HUES64 (cell line): ENCODE results near the gene OR5H14.
"Not testable (repeated sequence)": the region's sequence is repeated elsewhere in the genome, so short reads cannot be mapped to it uniquely, and the experiment has no call there.

Experiments
- H3K27ac ChIP-seq: 2 replicates; pipeline ENCODE4 v1.7.0; 2013; ENCODE audit warnings: low read depth, low read length, inconsistent platforms
- H3K27me3 ChIP-seq: 2 replicates; pipeline ENCODE4 v1.6.1; 2013; ENCODE audit warnings: mild to moderate bottlenecking, low read length; ENCODE audit not compliant: insufficient read depth
- H3K36me3 ChIP-seq: 2 replicates; pipeline ENCODE4 v1.6.1; 2013; ENCODE audit warnings: mild to moderate bottlenecking, low read length; ENCODE audit not compliant: insufficient read depth
- H3K4me1 ChIP-seq: 2 replicates; pipeline ENCODE4 v1.6.1; 2013; ENCODE audit warnings: mild to moderate bottlenecking, low read length, moderate library complexity; ENCODE audit not compliant: insufficient read depth
- H3K4me3 ChIP-seq: 2 replicates; pipeline ENCODE4 v1.5.1; 2013; ENCODE audit warnings: mild to moderate bottlenecking, low read length, moderate library complexity
- H3K9ac ChIP-seq: 2 replicates; pipeline ENCODE4 v1.6.1; 2013; ENCODE audit warnings: mild to moderate bottlenecking, low read depth, low read length
- H3K9me3 ChIP-seq: 2 replicates; pipeline ENCODE4 v1.6.1; 2013; ENCODE audit warnings: low read depth, low read length; ENCODE audit not compliant: insufficient read depth
- WGBS: fragments of 150-250, 120-280 bp; methylation state at CpG from one replicate; pipeline ENCODE4 v1.1.7; 2013; ENCODE audit warnings: missing lambda C conversion rate; 5-methylcytosine and 5-hydroxymethylcytosine counted together

The OR5H14 gene

DNA sequence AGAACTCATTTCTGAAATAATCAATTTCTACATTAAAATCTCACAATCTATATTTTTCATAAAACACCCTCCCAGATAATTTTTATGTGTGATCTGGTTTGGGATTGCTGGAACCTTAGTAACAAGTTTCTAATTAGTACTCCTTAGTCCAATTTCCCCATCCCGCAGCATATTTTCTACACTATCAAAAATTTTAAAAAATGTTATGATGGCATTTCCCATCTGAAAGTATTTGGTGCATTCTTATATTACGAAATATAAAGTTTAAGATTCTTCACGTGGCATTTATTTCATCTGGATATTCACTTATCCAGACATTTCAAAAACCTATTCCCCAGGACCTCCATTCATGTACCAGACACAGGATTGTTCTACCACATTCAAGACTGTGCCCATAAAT is 1.5 kb downstream of the OR5H14 start:
- Histone ChIP-seq H3K27me3 (no peaks in the 10 kb centered on the region), H3K36me3 (no peaks in the 10 kb centered on the region), H3K9ac (no peak overlapping the region), H3K27ac (no peak overlapping the region), H3K4me1 (no peaks in the 10 kb centered on the region), H3K4me3 (no peak overlapping the region), H3K9me3 (0 out of 2 replicates have a peak, but pooled peaks cover 3% of the 10 kb centered on the region)
- 97% methylated on average over 2 of the region's 3 CpGs for WGBS

DNA sequence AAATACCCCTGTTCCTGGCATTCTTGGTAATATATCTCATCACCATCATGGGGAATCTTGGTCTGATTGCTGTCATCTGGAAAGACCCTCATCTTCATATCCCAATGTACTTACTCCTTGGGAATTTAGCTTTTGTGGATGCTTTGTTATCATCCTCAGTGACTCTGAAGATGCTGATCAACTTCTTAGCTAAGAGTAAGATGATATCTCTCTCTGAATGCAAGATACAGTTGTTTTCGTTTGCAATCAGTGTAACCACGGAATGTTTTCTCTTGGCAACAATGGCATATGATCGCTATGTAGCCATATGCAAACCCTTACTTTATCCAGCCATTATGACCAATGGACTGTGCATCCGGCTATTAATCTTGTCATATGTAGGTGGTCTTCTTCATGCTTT is 2.2 kb downstream of the OR5H14 start:
- WGBS, result 96% methylated on average over 3 of the region's 4 CpGs
- H3K9me3 ChIP-seq, H3K36me3 ChIP-seq, H3K9ac ChIP-seq, H3K27ac ChIP-seq, H3K27me3 ChIP-seq, H3K4me3 ChIP-seq, H3K4me1 ChIP-seq: not testable (repeated sequence)

DNA sequence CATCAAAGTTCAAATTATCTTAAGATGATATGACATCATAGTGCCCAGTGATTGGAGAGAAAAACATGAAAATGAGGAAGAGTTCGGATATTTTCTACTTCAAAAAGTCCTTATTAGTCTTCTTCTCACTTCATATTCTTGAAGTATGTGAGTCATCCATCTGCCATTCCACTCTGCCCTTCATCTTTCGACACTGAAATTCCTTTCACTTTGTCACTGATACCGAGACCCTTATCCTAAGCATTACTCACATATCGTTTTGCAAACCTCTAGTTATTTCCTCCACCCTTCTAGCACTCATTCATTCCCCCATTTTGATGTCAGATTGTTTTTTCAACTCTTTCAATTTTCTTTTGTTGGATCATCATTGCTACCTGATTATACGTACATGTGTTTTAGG is 4.0 kb downstream of the OR5H14 start:
- H3K27me3 ChIP-seq, result no peaks in the 10 kb centered on the region
- no peak overlapping the region for H3K9ac ChIP-seq
- H3K27ac ChIP-seq, result no peak overlapping the region
- H3K9me3 ChIP-seq, result 0 out of 2 replicates have a peak, but pooled peaks cover 3% of the 10 kb centered on the region
- H3K36me3 ChIP-seq, result no peaks in the 10 kb centered on the region
- WGBS, result 84% methylated on average over 4 of the region's 5 CpGs
- H3K4me3 ChIP-seq, result no peak overlapping the region
- H3K4me1 ChIP-seq, result no peaks in the 10 kb centered on the region

DNA sequence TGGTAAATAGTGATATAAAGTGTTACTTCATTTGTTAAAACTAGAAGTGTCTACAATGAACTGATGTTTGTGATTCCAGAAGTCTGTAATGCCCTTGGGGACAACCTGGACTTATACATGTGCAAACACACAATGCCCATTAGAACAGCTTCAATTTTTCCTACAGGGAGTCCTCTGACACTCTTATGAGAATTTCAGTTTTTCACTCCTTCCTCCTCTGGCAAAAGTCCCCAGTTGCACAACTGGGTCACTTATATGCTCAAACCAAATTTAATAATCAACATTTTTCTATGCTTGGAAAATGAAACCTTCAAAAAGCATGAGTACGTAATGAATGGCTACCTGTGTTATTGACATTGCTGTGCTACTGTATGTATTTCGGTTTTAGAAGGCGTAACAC is 19.1 kb downstream of the OR5H14 start, which contains the start of gene OR5H15:
OR5H15 (plus strand) TSS at position 301 of the 400 bp plus-strand sequence. CDS start 2,004 bp downstream, outside the sequence.
- Histone ChIP-seq H3K4me3 (no peak within 1 kb of the TSS), H3K9ac (no peak within 1 kb of the TSS), H3K27me3 (no peaks in the 10 kb centered on the region), H3K4me1 (no peaks in the 10 kb centered on the region), H3K9me3 (no peaks in the 10 kb centered on the region), H3K36me3 (no peaks in the 10 kb centered on the region), H3K27ac (no peak within 1 kb of the TSS)
- no CpG with 5 or more reads among the region's 3 CpGs for WGBS

DNA sequence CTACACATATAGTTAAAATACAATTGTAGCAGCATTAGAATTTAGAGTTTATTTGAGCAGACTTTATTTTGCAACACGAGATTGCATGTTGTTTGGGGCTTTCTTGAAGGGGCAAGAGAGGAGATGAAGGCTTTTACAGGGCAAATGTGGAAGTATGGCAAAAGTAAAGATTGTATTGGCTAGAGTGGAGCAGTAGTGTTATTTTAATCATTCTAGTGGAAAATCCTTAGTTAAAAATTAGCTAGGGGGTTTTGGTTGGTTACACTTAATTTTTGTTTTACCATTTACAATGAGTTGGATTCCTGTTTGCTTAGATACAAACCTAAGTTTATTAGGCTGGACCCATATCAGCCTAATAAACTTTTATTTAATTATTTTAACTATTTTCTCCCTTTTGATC is 23.8 kb downstream of the OR5H14 start:
- 88% methylated on average over 1 of the region's 1 CpG for WGBS
- H3K27ac ChIP-seq, result no peak overlapping the region
- H3K4me3 ChIP-seq, result no peak overlapping the region

DNA sequence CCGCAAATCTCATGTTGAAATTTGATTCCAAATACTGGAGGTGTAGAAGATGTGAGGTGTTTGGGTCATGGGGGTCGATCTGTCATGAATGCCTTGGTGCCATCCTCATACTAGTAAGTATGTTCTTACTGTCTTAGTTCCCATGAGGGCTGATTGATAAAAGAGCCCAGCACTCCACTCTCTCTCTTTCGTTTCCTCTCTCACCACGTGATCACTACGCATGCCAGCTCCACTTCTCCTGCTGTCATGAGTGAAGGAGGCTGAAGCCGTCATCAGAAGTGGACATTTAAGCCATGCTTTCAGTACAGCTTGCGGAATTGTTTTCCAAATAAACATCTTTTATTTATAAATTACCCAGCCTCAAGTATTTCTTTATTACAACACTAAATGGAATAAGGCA is 25.3 kb downstream of the OR5H14 start:
- no peaks in the 10 kb centered on the region for H3K4me1 ChIP-seq
- H3K27me3 ChIP-seq, result no peaks in the 10 kb centered on the region
- H3K9ac ChIP-seq, result no peak overlapping the region
- WGBS, result 95% methylated on average over 7 of the region's 7 CpGs
- no peak overlapping the region for H3K4me3 ChIP-seq
- H3K27ac ChIP-seq, result no peak overlapping the region
- H3K9me3 ChIP-seq, result peaks cover 21% of the 10 kb centered on the region
- no peaks in the 10 kb centered on the region for H3K36me3 ChIP-seq

More for the DNA sequence above, 23.8 kb downstream of the OR5H14 start:
- Histone ChIP-seq H3K4me1 (no peaks in the 10 kb centered on the region), H3K36me3 (no peaks in the 10 kb centered on the region), H3K27me3 (no peaks in the 10 kb centered on the region), H3K9ac (no peak overlapping the region), H3K9me3 (peaks cover 21% of the 10 kb centered on the region)

DNA sequence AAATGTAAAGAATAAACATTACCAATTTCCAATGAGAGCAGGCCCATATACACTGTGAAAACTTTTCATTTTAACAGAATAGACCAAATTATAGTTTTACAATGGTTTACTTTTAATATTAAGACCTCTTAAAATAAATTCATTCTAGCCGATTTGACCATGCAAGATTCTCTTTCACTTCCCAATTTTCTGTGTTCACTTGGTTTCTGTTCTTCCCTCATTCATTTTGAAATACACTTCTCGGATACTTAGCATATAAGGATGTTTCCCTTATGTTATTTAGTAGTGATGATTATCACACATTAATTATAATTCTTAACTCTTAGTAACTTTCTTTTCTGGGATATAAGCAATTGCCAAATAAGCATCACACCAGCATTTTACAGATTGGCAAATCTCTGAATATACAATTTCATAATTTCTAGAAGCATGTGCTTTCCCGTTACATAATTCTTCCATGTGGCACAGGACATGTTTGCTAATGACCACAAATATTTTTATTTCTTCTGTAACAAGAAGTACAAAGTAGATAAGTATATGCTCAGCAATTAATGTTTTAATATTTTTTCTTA is 33.1 kb downstream of the OR5H14 start:
- no peaks in the 10 kb centered on the region for H3K9me3 ChIP-seq
- no peak overlapping the region for H3K9ac ChIP-seq
- no peak overlapping the region for H3K4me3 ChIP-seq
- no peak overlapping the region for H3K27ac ChIP-seq
- WGBS, result 88% methylated on average over 2 of the region's 3 CpGs
- no peaks in the 10 kb centered on the region for H3K36me3 ChIP-seq
- peaks cover 13% of the 10 kb centered on the region; the same call in 1 of the 2 replicates for H3K4me1 ChIP-seq
- H3K27me3 ChIP-seq, result no peaks in the 10 kb centered on the region

DNA sequence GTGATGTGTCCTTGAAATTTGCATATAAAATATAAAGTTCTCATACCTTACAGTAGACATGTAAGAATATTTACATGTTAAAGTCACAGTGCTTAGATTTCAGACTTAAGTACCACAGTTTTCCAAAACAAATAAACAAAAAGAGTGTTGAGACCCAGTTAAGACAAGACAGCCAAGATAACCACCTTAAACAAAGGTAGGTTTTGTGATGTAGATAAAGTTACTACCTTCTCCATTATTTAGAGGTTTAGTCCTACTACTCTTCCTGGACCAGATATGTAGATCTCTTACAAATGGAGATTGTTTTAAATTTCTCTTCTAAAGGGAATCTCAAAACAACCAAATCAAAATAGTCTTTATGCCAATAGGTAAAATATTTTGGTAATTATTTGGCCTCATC is 34.9 kb downstream of the OR5H14 start:
- Histone ChIP-seq H3K4me1 (peaks cover 13% of the 10 kb centered on the region; the same call in 1 of the 2 replicates), H3K9ac (no peak overlapping the region), H3K9me3 (no peaks in the 10 kb centered on the region), H3K4me3 (no peak overlapping the region), H3K27me3 (no peaks in the 10 kb centered on the region), H3K27ac (peak overlapping the region; percentile 51; the same call in 1 of the 2 replicates), H3K36me3 (no peaks in the 10 kb centered on the region)

DNA sequence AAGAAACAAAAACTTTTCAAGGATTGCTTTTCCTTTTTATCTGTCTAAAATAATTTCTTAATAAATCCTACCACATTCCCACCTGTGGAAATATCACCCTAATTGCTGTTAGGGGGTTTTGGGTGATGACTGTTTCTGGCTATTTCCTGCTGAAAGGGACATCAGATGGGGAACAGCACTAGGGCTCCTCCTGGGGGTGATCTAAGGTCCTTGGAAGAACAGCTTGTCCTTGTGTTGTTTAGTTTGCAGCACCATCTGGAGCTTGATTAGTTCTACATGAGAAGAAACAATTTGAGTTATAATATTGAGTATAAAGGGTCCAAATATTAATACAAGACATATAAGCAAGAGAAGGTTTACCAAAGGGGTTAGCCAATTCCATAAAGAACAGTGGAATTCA is 37.9 kb downstream of the OR5H14 start:
- no peak overlapping the region for H3K4me3 ChIP-seq
- H3K27me3 ChIP-seq, result no peaks in the 10 kb centered on the region
- no peaks in the 10 kb centered on the region for H3K36me3 ChIP-seq
- no peak overlapping the region for H3K27ac ChIP-seq
- H3K4me1 ChIP-seq, result peaks cover 24% of the 10 kb centered on the region
- H3K9ac ChIP-seq, result no peak overlapping the region
- no peaks in the 10 kb centered on the region for H3K9me3 ChIP-seq

DNA sequence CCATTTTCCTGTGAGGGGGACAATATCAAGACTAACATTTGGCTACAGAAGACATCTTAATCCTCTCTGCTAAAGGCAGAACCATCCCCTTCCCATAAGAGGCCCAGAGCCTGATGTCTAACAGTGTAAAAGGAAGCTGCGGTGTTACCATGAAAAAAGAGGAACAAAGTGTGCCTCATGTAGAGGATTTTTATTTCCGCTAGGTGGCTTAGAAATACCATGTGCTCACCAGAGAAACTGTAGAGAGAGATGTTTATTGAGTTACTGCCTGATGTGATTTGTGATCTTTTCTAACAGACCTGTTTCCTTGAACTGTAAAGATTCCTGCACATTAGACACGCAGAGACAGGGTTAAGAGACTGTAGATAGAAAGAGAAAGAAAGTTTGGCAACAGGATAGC is 41.3 kb downstream of the OR5H14 start:
- Histone ChIP-seq H3K27ac (no peak overlapping the region), H3K4me1 (peaks cover 11% of the 10 kb centered on the region), H3K27me3 (no peaks in the 10 kb centered on the region), H3K9me3 (no peaks in the 10 kb centered on the region), H3K36me3 (no peaks in the 10 kb centered on the region), H3K9ac (no peak overlapping the region), H3K4me3 (no peak overlapping the region)
- WGBS, result 53% methylated on average over 3 of the region's 3 CpGs

DNA sequence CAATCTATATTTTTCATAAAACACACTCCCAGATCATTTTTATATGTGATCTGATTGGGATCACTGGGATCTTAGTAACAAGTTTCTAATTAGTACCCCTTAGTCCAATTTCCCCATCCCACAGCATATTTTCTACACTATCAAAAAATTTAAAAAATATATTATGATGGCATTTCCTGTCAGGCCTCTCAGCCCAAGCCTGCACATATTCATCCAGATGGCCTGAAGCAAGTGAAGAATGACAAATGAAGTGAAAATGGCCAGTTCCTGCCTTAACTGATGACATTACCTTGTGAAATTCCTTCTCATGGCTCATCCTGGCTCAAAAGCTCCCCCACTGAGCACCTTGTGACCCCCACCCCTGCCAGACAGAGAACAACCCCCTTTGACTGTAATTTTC is 43.6 kb downstream of the OR5H14 start:
- H3K9me3 ChIP-seq, H3K4me3 ChIP-seq, H3K27me3 ChIP-seq, H3K27ac ChIP-seq, H3K36me3 ChIP-seq, H3K9ac ChIP-seq: not testable (repeated sequence)
- H3K4me1 ChIP-seq, result peaks cover 11% of the 10 kb centered on the region

DNA sequence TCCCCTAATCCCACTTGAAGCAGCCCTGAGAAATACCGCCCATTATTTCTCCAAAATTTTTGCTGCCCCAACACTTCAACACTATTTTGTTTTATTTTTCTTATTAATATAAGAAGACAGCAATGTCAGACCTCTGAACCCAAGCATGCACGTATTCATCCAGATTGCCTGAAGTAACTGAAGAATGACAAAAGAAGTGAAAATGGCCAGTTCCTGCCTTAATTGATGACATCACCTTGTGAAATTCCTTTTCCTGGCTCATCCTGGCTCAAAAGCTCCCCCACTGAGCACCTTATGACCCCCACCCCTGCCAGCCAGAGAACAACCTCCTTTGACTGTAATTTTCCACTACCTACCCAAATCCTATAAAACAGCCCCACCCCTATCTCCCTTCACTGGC is 49.0 kb downstream of the OR5H14 start:
- H3K27ac ChIP-seq, result peak overlapping the region; percentile 30; the same call in 1 of the 2 replicates
- not testable (repeated sequence) for H3K4me3 ChIP-seq, H3K27me3 ChIP-seq, H3K9me3 ChIP-seq, H3K9ac ChIP-seq, H3K36me3 ChIP-seq
- H3K4me1 ChIP-seq, result peaks cover 13% of the 10 kb centered on the region
- 55% methylated on average over 2 of the region's 2 CpGs for WGBS
